HG03196 (cell line): ENCODE data around the gene STX4.
"Not testable (repeated sequence)": the region's sequence is repeated elsewhere in the genome, so short reads cannot be mapped to it uniquely, and the experiment has no call there.

Experiments used
- ATAC-seq: cut with Tn5 transposase; IDR thresholded peaks from one replicate; pipeline ENCODE4 v1.9.1; 2021; ENCODE audit not compliant: unreplicated experiment

Gene STX4

DNA sequence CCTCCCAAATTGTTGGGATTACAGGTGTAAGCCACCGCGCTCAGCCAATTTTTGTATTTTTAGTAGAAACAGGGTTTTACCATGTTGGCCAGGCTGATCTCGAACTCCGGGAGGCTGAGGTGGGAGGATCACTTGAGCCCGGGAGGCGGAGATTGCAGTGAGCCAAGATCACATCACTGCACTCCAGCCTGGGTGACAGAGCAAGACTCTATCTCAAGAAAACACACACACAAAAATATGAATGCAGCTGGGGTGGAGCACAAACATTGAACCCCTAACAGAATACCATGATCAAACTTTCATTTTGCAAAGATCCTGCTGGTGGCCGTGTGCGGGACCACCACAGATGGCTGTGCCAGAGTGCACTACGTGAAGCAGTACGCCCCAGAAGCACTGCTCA lies 15.6 kb upstream of the STX4 start:
- ATAC-seq, result not testable (repeated sequence)

DNA sequence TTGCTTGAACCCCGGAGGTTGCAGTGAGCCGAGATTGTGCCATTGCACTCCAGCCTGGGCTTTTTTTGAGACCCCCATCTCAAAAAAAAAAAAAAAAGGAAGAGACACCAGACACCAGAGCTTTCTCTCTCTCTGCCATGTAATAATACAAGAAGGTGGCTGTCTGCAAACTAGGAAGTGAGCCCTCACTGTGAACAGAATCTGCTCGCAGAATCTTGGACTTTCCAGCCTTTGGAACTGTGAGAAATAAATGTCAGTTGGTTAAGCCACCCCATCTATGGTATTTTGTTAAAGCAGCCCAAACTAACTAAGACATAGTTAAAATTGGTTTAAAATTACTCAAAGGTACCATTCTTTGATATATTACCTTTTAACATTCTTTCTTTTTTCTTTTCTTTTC lies 12.8 kb upstream of the STX4 start:
- ATAC-seq, result no peak

DNA sequence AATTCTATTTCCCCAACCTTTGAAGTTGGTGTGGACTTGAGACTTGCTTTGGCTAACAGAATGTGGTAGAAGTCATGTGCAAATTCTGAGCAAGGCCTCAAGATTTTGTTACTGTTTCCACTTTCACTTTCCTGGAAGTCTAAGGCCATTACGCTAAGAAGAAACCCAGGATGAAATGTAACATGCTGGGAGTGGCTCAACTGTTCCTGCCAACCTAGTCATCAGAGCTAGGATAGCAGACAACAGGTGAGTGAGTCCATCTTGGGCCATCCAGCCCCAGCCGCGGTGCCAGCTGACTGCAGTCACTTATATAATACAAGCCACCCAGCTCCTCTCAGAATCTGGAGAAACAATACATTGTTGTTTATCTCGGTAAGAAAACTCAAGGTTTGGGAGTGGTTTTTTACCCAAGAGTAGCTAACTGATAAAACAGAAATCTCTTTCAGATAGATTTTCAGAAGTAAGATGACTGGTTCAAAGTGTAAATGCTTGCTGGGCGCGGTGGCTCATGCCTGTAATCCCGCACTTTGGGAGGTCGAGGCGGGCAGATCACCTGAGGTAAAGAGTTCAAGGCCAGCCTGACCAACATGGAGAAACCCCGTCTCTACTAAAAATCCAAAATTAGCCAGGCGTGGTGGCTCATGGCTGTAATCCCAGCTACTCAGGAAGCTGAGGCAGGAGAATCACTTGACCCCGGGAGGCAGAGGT lies 10.7 kb upstream of the STX4 start:
- no peak for ATAC-seq

DNA sequence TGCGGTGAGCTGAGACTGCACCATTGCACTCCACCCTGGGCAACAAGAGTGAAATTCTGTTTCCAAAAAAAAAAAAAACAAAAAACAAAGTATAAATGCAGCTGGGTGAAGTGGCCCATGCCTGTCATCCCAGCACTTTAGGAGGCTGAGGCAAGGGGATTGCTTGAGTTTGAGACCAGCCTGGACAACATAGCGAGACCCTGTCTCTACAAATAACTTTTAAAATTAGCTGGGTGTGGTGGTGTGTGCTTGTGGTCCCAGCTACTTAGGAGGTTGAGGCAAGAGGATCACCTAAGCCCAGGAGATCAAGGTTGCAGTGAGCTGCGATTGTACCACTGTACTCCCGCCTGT lies 10.1 kb upstream of the STX4 start:
- no peak for ATAC-seq

DNA sequence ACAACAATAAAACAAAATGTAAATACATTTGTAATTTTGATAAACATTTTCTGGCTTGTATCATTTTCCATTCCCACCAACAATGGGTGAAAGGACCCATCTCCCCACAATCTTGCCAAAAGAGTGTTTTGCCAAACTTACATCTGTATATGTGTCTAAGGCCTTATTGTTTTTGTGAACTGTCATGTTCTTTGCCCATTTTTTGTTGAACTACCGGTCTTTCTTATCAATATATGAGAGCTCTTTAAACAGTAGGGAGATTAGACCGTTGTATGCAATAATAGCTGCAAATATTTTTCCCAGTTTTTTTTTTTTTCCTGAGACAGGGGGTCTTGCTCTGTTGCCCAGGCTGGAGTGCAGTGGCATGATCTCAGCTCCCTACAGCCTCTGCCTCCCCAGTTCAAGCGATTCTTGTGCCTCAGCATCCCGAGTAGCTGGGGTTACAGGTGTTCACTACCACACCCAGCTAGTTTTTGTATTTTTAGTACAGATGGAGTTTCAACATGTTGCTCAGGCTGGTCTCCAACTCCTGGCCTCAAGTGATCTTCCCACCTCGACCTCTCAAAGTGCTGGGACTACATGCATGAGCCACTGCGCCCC lies 9.6 kb upstream of the STX4 start:
- ATAC-seq, result no peak

DNA sequence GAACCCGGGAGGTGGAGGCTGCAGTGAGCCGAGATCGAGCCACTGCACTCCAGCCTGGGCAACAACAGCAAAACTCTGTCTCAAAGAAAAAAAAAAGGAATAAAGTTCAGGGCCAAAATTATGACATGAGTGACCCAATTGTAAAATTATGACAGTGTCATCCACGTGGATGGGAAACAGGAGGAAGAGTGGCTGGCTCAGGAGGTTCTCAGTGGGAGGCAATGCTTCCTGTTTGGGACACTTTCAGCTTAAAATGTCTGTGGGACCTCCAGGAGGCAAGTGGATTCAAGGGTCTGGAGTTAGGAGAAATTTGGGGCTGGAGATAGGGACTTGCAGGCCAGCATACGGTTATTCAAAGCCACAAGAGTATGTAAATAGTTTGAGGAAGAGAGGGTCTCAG lies 8.0 kb upstream of the STX4 start:
- ATAC-seq, result no peak

DNA sequence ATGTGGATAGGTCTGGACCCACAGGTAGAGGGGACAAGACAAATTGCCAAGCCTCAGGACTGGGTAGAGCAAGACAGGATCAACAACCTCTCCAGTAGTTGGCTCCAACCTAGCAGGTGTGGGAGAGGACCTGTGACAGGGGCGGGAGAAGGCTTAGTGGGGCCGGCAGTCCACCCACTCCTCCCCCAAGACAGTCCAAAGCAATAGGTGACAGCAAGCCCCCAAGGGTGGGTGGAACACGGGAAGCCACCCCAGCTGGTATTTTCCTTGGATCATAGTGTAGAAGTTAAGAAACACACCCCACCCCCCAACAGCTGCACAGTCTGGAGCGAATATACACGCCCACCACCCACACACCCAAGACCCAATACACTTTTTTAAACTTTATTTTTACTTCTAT lies 4.1 kb upstream of the STX4 start:
- no peak for ATAC-seq

DNA sequence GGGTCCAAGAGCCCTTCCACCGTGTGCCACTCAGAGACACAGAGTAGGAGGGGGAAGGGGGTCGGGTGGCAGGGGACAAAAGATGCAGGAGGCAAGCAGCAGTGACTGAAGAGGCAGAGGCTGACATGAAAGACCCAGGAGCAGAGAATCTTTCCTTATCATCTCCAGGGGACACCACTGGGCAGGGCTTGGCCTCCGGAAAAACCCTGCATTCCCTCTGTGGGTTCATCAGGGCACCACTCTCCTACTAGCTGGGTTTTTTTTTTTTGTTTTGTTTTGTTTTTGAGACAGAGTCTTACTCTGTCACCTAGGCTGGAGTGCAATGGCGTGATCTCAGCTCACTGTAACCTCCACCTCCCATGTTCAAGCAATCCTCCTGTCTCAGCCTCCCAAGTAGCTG lies 2.1 kb upstream of the STX4 start:
- no peak for ATAC-seq

DNA sequence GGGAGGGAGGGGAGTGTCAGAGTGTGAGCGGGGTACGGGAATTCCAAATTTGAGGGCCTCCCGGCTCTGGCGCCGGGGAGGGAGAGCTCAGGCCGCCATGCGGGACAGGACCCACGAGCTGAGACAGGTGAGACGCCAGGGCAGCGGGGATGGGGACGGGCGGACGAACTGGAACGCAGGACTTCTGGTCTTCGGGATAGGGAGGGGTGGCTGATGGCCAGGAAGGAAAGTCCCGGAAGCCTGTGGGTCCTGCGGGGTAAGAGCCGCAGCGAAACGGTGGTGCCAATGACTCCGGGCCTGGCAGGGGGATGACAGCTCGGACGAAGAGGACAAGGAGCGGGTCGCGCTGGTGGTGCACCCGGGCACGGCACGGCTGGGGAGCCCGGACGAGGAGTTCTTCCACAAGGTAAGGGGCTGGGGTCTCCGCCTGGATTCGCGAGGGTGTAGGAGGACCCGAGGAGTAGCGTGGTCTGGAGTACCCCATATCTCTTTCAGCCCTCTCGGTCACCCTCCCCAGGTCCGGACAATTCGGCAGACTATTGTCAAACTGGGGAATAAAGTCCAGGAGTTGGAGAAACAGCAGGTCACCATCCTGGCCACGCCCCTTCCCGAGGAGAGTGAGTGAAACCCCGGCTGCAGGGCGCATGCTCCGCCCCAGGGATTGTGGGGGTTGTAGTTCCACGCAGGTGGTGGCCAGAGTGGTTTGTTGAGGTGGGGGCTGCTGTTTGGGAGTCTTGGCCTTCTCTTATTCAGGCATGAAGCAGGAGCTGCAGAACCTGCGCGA lies 543 bp downstream of the STX4 start:
- peak; percentile 48 for ATAC-seq

DNA sequence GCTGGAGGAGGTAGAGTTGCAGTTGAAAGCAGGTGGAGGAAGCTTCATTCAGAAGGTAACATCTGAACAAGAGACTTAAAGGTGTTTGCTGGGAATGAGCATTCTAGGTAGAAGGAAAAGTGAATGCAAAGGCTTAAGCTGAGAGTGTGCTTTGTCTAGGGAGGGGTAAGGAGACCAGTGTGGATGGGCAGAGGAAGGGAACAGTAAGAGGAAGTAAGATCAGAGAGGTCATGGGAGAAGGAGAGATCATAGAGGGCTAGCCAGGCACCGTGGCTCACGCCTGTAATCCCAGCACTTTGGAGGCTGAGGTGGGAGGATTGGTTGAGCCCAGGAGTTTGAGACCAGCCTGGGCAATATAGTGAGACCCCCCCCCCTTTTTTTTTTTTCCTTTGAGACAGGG lies 3.3 kb downstream of the STX4 start:
- no peak for ATAC-seq

DNA sequence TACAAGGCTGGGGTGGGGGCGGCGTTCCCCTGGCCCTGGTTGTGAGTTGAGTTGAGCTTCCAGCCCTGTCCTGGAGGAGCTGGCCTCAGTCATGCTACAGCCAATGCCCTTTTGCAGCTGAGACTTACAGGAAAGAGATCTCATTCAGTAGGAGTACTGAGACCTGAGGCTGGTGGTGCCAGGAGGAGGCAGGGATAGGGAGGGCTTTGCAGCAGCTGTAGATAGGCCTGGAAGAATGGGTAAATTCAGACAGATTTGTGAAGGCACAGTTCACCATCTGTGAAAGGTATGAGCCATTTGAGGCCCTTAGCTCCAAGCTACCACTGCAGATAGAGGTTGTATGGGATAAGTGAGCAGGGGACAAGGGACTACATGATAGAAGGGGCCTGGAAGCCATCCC lies 5.6 kb downstream of the STX4 start:
- no peak for ATAC-seq

DNA sequence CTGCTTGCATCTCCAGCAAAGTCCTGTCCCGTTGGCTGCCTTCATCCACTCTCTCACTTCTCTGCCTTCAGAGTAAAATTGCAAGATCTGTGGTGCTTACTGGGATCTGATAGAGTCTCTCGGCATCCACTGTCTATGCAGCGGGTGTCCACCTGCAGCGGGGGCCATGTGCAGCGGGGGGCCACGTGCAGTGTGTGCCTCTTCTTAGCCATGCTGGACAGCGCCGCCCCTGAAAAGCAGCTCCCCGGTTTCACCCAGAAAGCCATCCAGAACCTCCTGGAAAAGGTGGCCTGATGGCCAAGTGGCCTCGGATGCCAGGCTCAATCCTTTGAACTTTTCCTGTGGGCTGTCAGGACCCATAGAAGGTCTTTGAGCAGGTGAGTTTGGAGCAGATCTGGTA lies 9.5 kb downstream of the STX4 start:
- no peak for ATAC-seq

DNA sequence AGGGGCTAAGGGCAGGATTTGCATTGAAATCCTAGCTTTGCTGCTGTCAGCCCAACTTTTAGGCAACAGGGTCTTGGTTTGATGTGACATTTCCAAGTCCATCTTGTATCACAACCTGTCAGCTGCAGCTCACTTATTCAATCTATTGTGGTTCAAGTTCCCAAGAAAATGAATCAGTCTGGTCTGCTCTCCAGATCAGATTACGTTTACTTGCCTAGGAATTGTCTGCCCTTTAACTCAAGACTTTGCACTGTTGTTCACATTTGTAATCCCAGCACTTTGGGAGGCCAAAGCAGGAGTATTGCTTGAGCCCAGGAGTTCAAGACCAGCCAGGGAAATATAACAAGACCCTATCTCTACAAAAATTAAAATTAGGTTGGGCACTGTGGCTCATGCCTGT lies 10.0 kb downstream of the STX4 start:
- ATAC-seq, result no peak

DNA sequence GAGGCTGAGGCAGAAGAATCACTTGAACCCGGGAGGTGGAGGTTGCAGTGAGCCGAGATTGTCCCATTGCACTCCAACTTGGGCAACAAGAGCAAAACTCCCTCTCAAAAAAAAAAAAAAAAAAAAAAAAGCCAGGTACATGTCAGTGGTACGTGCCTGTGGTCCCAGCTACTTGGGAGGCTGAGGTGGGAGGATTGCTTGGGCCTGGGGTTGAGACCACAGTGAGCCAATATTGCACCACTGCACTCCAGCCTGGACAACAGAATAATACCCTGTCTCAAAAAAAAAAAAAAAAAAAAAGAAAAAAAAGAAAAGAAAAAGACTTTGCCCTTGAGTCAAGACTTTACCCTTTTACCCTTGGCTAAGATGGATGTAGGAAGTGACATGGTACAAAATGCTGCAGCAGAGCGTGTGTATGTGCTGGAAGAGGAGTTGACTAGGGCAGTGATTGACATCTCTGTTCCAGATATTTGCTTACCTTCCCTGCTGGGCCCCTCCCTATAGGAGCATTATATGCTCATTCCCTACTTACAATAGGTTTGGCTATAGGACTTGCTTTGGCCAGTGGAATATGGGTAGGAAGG lies 10.6 kb downstream of the STX4 start:
- ATAC-seq, result no peak

DNA sequence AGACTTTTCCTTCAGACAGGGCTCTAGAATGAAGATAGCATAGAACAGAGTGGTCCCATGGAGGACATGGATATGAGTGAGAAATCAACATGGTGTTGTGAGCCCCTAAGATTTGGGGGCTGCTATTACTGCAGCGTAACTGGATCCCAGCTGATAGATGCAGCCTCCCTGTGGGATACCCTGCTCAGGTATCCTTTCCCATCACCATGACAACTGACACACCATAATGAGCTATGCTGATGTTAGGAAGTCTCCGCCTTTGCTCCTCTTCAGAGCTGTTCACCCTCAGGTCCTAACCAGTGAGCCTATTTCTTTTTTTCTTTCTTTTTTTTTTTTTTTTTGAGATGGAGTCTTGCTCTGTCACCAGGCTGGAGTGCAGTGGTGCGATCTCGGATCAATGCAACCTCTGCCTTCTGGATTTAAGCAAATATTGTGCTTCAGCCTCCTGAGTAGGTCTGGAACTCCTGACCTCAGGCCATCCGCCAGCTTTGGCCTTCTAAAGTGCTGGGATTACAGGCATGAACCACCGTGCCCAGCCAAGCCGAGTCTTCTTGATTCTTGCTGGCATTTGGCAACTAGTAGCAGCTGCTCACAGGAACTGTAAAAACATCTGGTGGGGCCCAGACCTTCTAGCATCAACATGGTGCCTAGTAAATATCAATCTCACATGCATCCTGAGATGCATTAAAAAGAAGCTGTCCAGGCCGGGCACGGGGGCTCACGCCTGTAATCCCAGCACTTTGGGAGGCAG lies 17.1 kb downstream of the STX4 start:
- ATAC-seq, result no peak

DNA sequence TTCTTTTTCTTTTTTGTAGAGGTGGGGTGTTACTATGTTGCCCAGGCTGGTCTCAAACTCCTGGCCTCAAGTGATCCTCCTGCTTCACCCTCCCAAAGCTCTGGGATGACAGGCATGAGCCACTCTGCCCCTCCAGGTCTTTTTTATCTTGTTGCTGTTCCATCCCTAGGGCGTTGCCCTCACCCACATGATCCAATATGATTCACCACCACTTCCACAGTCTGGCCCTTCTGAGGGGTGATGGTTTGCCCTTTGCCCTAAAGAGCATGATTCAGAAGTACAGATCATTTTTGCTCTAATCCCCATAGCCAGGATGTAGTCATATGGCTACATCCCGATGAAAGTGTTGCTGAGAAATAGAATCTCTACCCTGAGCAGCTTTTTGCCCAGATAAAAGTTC lies 18.8 kb downstream of the STX4 start:
- no peak for ATAC-seq

DNA sequence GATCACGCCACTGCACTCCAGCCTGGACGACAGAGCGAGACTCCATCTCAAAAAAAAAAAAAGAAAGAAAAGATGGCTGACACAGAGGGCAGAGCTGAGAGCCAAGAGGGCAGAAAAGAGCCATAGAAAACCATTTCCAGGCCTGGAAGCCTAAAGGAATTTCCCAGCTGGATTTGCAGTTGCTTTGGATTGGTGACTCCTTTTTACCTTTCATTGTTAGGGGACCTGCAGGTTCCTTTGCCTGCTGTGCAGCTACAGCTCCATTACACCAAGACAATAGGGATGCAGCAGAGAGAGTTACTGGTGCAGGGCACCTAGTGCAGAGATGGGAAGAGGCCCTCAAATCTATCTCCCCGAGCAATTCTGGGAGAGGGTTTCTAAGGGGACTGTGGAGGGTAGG lies 22.3 kb downstream of the STX4 start:
- no peak for ATAC-seq

DNA sequence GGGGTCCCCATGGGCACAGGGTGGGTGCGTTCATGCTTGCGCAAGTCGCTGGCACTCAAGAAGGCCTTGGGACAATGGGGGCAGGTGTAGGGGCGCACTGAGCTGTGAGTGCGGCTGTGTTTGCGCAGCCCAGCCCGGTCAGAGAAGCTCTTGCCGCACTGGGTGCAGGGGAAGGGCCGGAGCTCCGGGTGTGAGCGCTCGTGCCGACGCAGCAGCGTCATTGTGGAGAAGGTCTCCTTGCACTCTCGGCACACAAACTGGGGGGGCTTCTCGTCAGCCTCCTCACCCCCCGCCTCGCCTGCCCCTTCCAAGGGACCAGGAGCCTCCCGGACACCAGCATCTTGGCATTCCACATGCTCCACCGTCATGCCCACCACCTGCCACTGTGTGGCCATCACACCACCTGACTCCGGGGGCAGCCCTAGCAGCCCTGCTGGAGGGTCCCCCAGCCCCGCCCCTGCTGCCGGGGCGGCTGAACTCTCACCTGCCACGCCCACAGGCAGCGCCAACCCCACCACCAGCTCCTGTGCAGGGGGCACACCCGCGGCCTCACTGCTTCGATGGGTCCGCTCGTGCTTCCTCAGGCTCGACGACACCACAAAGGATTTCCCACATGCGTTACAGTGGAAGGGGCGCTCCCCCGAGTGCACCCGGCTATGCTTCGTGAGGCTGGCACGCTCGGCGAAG lies 27.9 kb downstream of the STX4 start:
- ATAC-seq, result no peak

DNA sequence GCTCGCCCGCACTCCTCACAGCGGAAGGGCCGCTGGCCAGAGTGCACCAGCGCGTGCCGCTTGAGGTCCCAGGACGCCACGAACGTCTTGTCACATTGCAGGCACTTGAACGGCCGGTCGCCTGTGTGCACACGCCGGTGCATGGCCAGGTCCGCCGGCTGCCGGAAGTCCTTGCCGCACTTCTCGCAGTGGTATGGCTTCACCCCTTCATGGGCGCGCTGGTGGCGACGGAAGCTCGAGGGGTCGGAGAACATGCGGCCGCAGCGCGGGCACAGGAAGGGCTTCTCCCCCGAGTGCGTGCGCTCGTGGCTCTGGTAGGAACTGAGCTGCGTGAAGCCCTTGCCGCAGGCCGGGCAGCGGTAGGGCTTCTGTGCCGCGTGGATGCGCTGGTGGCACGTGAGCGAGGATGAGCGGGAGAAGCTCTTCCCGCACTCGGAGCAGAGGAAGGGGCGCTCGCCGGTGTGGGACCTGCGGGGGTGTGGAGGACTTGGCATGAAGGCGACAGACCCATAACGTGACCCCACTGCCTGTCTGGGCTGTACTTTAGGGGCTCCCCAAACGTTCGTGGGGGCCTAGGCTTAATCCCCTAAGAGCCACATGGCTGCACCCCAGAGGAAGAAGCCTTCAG lies 28.6 kb downstream of the STX4 start:
- no peak for ATAC-seq

DNA sequence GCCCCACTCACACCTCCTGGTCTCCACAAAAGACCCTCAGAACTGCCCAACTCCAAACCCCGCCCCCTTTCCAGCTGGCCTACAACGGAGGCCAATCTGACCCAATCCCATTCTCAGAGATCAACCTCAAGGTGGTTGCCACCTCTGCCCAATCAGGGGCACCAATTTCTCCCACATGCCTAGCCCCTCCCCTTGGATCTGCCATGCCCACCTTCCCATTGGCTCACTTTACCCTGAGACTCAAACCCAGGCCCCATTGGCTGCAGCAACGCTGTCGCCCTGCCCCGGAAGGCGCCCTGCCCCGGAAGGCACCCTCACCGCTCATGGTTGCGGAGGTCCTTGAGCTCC lies 30.1 kb downstream of the STX4 start:
- ATAC-seq, result no peak
